OCI-M1 (cell line): ENCODE data around the gene ST8SIA5.

Experiments used
- DNase-seq: peaks from one replicate; lab custom pipeline; 2025; lab: John Stamatoyannopoulos, UW

The ST8SIA5 gene

DNA sequence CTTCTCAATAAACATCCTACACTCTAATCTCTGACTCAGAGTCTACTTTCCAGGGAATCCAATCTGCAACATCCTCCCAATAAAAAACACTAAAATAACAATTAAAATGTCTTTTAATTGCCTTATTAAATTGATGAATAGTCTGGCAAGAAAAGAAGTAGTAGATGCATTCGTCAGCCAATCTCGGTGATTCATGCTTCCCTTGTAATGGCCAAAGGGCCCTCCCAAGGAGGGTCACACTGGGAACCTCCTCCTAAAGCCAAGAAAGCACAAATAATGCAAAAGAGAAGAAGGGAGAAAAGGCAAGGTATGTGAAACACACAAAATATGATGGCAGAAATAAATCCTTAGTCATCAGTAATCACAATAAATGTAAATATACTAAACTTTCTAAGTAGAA is 16.8 kb downstream of the ST8SIA5 start:
- DNase-seq: no peak

DNA sequence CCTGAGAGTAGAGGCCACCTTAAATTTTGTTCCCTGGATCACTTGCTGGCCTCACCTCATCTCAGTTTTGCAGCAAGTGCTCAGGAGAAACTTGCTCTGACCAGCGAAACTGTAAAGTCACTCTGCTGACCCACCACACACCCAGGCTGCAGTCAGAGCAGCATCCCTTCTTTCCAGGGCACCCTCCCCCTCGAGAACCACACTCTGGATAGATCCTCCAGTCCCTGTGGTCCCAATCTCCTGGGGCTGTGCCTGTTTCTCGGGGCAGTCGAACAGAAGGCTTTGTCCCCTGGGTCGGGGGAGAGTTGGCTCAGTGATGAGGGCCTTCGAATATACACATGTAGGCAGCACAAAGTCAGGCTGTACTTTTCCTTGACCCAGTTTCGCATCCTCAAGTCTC is 18.4 kb downstream of the ST8SIA5 start:
- DNase-seq: no peak

- no peak for DNase-seq
Measured at GRCh38 chr18:46736736-46737135, 20.1 kb downstream of the ST8SIA5 start.

- DNase-seq: no peak
Measured at GRCh38 chr18:46736135-46736534, 20.7 kb downstream of the ST8SIA5 start.

DNA sequence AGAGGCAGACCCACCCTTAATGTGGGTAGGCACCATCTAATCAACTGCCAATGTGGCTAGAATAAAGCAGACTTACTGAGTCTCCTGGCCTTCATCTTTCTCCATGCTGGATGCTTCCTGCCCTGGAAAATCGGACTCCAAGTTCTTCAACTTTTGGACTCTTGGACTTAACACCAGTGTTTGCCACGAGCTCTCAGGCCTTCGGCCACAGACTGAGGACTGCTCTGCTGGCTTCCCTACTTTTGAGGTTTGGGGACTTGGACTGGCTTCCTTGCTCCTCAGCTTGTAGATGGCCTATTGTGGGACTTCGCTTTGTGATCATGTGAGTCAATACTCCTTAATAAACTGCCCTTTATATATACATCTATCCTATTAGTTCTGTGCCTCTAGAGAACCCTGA is 21.9 kb downstream of the ST8SIA5 start:
- no peak for DNase-seq

GRCh38 chr18:46733872-46734271 is 23.0 kb downstream of the ST8SIA5 start:
- no peak for DNase-seq

DNA sequence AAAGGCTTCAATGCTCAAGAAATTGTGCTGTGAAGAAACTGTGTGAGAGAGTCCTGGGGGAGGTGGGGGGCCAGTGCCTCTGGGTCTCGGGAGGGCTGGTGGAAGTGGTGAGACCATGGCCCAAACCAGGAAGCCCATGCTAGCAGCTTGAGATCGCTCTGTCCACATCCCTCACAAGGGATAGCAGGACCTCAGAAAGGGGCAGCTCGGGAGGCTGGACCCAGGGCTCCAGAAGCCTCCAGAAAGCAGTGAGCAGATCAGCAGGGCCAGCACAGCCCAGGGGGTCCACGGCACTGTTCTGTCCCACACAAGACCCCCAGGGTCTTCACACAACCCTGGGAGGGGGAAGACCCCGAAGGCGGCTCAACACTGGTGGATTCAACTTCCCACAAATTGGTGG is 24.1 kb downstream of the ST8SIA5 start:
- no peak for DNase-seq

DNA sequence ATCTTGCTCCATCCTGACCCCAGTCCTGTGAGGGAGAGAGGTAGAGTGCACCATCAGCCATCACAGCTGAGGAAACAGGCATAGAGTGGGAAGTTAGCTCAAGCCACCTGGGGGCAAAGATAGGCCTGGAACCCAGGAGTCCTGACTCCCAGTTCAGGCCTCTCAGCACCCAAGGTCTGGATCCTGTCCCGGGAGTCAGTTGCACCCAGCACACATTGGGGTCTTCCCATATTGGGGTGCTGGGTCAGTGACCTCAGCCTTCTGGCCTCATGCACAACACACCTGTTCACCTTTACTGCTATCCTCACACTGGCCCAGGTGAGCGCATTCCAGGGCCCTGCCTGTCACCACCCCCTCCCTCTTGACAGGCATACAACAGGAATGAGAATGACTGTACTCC is 24.7 kb downstream of the ST8SIA5 start:
- no peak for DNase-seq

DNA sequence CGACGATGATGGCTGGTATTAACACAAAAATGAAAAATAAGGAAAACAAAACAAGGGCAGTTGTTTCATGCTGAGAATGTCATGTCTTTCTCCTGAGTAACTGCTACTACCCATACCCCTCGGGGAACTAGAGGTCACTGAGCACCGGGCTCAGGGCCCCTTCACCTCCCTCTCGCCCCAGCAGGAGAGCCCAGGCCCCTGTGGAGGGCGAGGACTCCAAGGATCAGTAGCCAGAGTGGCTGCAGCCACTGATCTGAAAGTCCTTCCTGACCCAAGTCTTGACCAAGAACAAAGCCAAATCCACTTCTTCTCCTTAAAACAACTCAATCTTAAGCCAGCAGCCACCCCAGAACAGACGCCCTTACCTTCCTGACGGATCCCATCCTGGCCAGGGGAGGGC is 25.5 kb downstream of the ST8SIA5 start:
- no peak for DNase-seq

DNA sequence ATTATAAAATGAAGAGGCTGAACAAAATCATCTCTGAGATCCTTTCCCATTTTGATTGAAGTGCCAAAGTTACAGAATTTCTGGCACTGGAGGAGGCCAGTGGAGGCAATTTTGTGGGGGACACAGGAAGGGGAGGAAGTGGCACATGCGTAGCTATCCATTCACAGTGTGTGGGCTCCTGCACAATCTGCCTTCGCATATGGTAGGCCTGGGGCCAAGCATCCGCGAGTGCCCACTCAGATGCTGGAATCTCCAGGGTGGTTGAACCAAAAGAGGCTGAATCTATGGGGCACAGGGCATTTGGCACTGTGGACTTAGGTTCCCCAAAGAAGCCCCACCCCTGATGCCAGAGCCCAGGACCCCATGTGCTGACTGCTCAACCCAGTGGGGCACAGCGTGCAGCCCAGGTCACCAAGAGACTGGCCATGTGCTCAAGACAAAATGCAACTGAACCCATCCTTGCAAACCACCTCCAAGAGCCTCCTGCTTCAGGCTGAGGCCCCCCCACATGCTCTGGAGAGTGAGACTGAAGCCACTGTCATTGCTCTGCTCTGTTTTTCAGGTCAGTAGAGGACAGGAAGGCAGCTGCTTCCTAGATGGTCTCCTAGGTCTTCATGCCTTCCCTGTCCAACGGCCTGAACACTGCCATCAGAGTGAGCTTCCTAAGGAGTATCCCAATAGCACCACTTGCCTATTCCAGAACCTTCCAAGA is 28.5 kb downstream of the ST8SIA5 start:
- no peak for DNase-seq

DNA sequence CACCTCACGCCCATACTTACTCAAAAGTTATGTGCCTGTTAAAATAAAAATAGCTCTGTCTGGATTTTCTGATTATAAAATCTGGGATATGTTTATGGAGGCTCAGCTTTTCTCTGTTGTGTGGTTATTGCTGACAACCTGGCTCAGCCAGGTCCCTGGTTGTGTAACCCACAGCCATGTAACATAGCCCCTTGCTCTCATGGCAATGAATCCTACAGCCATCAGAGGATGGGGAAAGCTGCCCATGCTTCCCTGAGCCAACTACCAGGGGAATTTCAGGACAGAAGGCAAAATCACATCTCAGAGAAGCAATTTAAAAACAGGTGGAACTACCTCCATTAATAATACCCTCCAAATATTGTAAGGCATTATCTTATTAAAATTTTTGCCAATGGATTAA is 29.7 kb downstream of the ST8SIA5 start:
- no peak for DNase-seq

- DNase-seq: no peak
Measured at GRCh38 chr18:46725310-46725709, 31.5 kb downstream of the ST8SIA5 start.

- DNase-seq: no peak
Measured at GRCh38 chr18:46723856-46724415, 32.9 kb downstream of the ST8SIA5 start.

DNA sequence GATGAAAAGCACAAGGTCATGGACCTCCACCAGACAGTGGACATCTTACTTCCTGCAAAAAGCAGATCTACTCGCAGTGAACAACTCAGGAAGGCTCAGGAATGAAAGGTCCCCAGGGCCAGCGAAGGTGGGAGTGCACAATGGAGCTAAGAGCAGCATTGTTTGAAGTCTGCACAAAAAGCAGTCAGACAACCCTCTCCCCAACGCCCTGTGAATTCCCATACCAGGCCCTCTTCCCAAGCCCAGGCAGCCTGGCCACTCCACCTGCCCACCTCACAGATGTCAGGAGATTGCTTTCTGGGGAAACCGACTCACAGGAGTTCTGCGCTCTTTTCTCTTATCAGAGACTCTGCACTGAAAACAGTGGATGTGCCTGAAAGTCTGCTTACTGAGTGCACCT is 34.8 kb downstream of the ST8SIA5 start:
- DNase-seq: no peak

GRCh38 chr18:46721331-46721730 is 35.5 kb downstream of the ST8SIA5 start:
- DNase-seq: no peak

GRCh38 chr18:46720521-46720920 is 36.3 kb downstream of the ST8SIA5 start:
- DNase-seq: no peak

DNA sequence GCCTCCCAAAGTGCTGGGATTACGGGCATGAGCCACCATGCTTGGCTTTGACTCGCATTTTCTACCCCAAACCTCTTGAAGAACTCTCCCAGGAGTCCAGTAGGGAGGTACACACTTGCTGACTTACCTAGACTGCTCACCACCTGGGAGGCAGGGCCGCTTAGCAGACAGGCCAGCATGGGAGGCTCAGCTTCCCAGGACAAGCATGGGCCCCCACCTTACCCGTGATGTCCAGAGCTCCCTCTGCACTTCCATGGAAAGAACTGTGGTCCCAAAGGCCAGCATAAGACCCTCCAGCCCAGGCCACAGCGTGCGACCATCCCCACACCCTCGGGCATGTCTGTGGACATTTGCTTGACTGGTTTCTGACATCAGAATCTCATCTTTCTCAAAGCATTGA is 36.8 kb downstream of the ST8SIA5 start:
- DNase-seq: no peak

DNA sequence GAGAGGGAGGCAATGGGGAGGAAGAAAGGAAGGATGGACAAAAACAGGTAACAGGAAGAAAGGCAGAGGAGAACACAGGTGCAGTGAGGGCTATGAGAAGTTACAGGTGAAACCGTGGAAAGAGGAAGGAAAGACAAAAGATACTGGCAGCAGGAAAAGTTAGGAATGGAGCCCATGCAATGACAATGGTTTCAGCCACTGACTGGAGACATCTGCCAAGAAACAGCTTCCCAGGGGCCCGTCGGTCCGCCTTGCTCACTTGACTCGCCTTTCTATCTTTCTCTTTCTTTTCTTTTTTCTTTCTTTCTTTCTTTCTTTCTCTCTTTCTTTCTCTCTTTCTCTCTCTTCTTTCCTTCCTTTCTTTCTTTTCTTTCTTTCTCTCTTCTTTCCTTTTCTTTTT is 37.5 kb downstream of the ST8SIA5 start:
- no peak for DNase-seq

DNA sequence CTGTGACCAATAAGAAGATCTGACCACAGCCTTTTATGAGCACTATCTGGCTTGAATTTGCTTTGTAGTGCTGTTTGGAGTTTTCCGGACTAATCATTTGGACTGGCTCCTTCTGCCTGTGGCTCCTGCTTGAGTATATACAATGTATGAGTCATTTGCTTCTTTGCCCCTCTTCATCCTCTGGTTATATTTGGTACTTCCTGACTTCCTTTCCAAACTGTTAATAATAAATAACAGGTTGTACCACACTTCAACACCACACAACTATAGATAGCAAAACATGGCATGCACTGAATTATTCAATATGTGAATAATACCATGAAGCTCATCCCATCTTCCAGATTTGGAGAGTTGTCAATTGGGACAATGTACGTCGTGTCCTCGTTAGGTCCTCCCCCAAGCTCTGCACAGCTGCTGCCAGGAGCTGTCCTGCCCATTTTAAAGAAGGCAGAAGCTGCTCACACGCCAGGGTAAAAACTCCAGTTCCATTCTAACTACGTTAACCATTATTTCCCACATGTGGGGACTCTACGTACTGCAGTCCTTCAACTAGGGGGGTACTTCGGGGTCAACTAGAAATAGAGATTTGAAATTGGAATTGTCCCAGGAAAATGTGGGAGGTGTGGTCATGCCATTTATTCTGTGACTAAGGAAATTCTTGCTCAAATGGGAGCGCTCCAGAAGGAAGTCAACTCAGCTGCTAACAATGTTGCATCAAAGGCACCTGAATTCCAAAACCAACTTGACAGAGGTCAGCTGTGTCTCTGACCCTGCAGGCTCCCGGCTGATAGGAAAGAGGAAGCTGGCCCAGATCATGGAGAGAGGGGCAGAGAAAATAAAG is 38.1 kb downstream of the ST8SIA5 start:
- peak; percentile 10 for DNase-seq

DNA sequence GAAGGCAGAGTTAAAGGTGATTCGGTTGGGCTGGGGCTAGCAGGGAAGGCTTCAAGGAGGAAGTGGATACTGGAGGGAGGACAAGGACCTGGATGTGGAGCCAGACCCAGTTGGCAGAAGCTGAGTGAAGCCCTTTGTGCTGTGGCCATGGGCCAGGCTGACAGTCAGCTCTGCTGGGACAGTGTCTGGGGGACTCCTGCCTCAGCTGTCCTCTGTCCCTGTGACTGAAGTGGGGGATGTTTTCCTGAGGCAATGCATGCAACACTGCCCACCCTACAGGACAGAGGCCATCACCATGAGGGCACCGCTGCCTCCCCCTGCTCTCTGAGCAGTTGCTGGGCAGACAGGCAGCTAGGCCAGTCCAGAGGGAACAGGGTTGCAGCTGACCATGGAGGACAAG is 40.0 kb downstream of the ST8SIA5 start:
- no peak for DNase-seq

DNA sequence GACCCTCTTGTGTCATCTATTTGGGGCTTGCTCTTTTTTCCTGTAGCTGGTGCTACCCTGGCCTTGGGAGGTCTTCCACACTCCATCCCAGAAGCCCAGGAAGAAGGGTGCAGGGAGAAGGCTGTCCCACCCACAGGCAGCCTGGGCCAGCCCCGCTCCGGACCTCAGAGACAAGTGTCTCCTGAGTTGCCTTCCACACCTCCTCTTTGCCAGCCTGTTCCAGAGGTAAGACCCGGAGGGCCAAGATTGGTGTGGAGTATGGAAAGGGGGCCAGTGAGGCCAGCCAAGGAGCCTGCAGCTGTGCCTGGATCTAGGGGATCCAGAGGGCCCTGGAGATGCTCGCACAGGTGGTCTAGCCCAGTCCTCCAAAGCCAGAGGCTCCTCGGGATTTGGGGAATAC is 40.5 kb downstream of the ST8SIA5 start:
- DNase-seq: no peak

- DNase-seq: no peak
Measured at GRCh38 chr18:46715062-46715461, 41.8 kb downstream of the ST8SIA5 start.

- DNase-seq: no peak
Measured at GRCh38 chr18:46712406-46712805, 44.4 kb downstream of the ST8SIA5 start.
